GM12864 (cell line): ENCODE results near the gene ATP2A3.

Experiments
- DNase-seq: peaks from one replicate; pipeline ENCODE4 v3.0.0-alpha.2; 2011; ENCODE audit warnings: low read depth
- H3K4me3 ChIP-seq: 2 replicates; pipeline ENCODE4 v1.5.1; 2011; ENCODE audit warnings: mild to moderate bottlenecking, low read depth, low read length, control low read depth
- CTCF ChIP-seq: IDR thresholded peaks from 2 replicates; pipeline ENCODE4 v1.5.1; 2011; ENCODE audit warnings: low read depth, mild to moderate bottlenecking, moderate library complexity, low read length, control low read depth, inconsistent platforms; ENCODE audit errors: missing control alignments

Gene ATP2A3

GRCh38 chr17:3972931-3973330 lies 8.7 kb upstream of the ATP2A3 start:
- no peak for TF ChIP-seq CTCF
- no peak for DNase-seq
- H3K4me3 ChIP-seq, result no peak overlapping the region

- H3K4me3 ChIP-seq, result no peak overlapping the region
- no peak for DNase-seq
- TF ChIP-seq CTCF, result no peak
Measured at GRCh38 chr17:3972281-3972731, 8.1 kb upstream of the ATP2A3 start.

- no peak for DNase-seq
- no peak overlapping the region for H3K4me3 ChIP-seq
- no peak for TF ChIP-seq CTCF
Measured at GRCh38 chr17:3970668-3971067, 6.4 kb upstream of the ATP2A3 start.

GRCh38 chr17:3969963-3970362 lies 5.7 kb upstream of the ATP2A3 start:
- no peak overlapping the region for H3K4me3 ChIP-seq
- DNase-seq, result no peak
- no peak for TF ChIP-seq CTCF

GRCh38 chr17:3968886-3969524 lies 4.8 kb upstream of the ATP2A3 start:
- H3K4me3 ChIP-seq, result no peak overlapping the region
- TF ChIP-seq CTCF, result no peak
- DNase-seq, result no peak

- no peak for DNase-seq
- H3K4me3 ChIP-seq, result no peak overlapping the region
- no peak for TF ChIP-seq CTCF
Measured at GRCh38 chr17:3968015-3968414, 3.8 kb upstream of the ATP2A3 start.

- no peak for DNase-seq
- no peak for TF ChIP-seq CTCF
- H3K4me3 ChIP-seq, result no peak overlapping the region
Measured at GRCh38 chr17:3966720-3967363, 2.6 kb upstream of the ATP2A3 start.
